Natural killer cell (primary cell): ENCODE measurements around the gene DEFB114. TPM values are rescaled to one million over a fixed set of nuclear protein-coding genes. Genes with fewer than 3 reads are reported as not detected.

Experiments
- ATAC-seq, 3 donors: fragments of 150-1000 bp in 2 of 3; fragments of 200-7000 bp in 1 of 3; cut with Tn5 transposase; 1 replicate in 1 of 3; 2 replicates in 2 of 3; pipeline ENCODE4 v1.10.0; 2021; ENCODE audit warnings: mild to moderate bottlenecking in 2 of 3, moderate library complexity in 2 of 3
- DNase-seq, 2 donors: peaks; one replicate each; pipeline versions ENCODE4 v3.0.0 to v3.0.0-alpha.2; 2013 to 2021; ENCODE audit warnings: mixed read lengths in 1 of 2
- H3K27ac ChIP-seq: one replicate; pipeline ENCODE4 v1.5.1; 2013; ENCODE audit warnings: mild to moderate bottlenecking, low read length
- H3K27me3 ChIP-seq: one replicate; pipeline ENCODE4 v1.6.1; 2013; ENCODE audit warnings: low read length; ENCODE audit not compliant: control insufficient read depth, insufficient read depth
- H3K36me3 ChIP-seq: one replicate; pipeline ENCODE4 v1.6.1; 2013; ENCODE audit warnings: low read length; ENCODE audit not compliant: control insufficient read depth, insufficient read depth
- H3K4me1 ChIP-seq: one replicate; pipeline ENCODE4 v1.6.1; 2013; ENCODE audit warnings: low read length; ENCODE audit not compliant: control insufficient read depth, insufficient read depth
- H3K4me3 ChIP-seq: one replicate; pipeline ENCODE4 v1.5.1; 2013; ENCODE audit warnings: low read length
- H3K9me3 ChIP-seq: one replicate; pipeline ENCODE4 v1.6.1; 2013; ENCODE audit warnings: low read length; ENCODE audit not compliant: control insufficient read depth, insufficient read depth
- H3K27ac Mint-ChIP-seq, 2 donors: one replicate each; pipeline ENCODE4 v1.8.0; 2022; ENCODE audit warnings: mild to moderate bottlenecking in 2 of 2, mixed read lengths in 2 of 2, moderate library complexity in 1 of 2
- H3K27me3 Mint-ChIP-seq, 2 donors: one replicate each; pipeline ENCODE4 v1.8.0; 2022; ENCODE audit warnings: low read depth in 2 of 2, mixed read lengths in 2 of 2
- H3K36me3 Mint-ChIP-seq: one replicate; pipeline ENCODE4 v1.8.0; 2022; ENCODE audit warnings: mixed read lengths
- H3K4me1 Mint-ChIP-seq, 2 donors: one replicate each; pipeline ENCODE4 v1.8.0; 2022; ENCODE audit warnings: mixed read lengths in 2 of 2
- H3K4me3 Mint-ChIP-seq: one replicate; pipeline ENCODE4 v1.8.0; 2022; ENCODE audit warnings: mild to moderate bottlenecking, moderate library complexity, mixed read lengths
- H3K9me3 Mint-ChIP-seq, 2 donors: one replicate each; pipeline ENCODE4 v1.8.0; 2022; ENCODE audit warnings: mixed read lengths in 2 of 2
- CTCF ChIP-seq: fragments of 200-600 bp; IDR thresholded peaks from one replicate; pipeline ENCODE4 v1.8.0; 2022; ENCODE audit warnings: antibody characterized with exemption
- WGBS: methylation state at CpG from one replicate; pipeline ENCODE4 v1.1.7; 2013; ENCODE audit warnings: missing lambda C conversion rate; ENCODE audit not compliant: insufficient coverage; 5-methylcytosine and 5-hydroxymethylcytosine counted together
- intact Hi-C: fragments of 100-400 bp; cut with micrococcal nuclease; formaldehyde crosslinking; loops from one replicate; pipeline ENCODE4 v1.14.2; 2022
- total RNA-seq, 4 donors: library from RNA; stranded (reverse); fragments of 120-200 nt in 1 of 4; gene quantifications; one replicate each; pipeline versions ENCODE4 v1.2.3 to v1.2.4, GENCODE V29; 2013 to 2022

Gene DEFB114
- total RNA-seq, 3 donors from 2014 or later (not counting 1 experiment from before 2014, with no cell fraction given) = not detected

DNA sequence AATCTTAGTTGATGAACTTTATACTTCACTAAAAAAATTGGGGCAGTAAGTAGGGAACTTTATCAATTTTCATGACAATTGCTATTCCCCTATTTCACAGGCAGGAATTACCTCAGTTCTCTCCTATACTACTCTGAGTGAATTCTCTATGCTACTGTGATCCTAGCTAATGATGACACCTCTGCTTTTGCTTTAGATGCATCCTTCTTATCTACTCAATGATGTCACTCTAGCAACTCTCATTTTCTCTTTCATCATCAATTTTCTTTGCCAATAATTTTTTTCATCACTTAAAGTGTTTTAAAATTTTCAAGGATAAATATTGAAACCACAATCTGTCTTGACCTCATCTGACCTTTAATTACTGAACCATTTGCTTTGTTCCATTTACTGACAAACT is 8.1 kb downstream of the DEFB114 start:
- Mint-ChIP-seq H3K4me3 (no peak overlapping the region), H3K36me3 (no peaks in the 10 kb centered on the region), H3K4me1 (no peaks in the 10 kb centered on the region), H3K9me3 (peaks cover 11 to 17% of the 10 kb centered on the region in 2 donors), H3K27me3 (no peaks in the 10 kb centered on the region), H3K27ac (no peak overlapping the region)
- DNase-seq = no peak
- no peaks in the 10 kb centered on the region for H3K4me1 ChIP-seq
- no peaks in the 10 kb centered on the region for H3K9me3 ChIP-seq
- ATAC-seq = no peak
- no peak for TF ChIP-seq CTCF
- intact Hi-C loops = no loop called here
- no peak overlapping the region for H3K4me3 ChIP-seq
- H3K27me3 ChIP-seq = no peaks in the 10 kb centered on the region
- no peaks in the 10 kb centered on the region for H3K36me3 ChIP-seq
- no peak overlapping the region for H3K27ac ChIP-seq

DNA sequence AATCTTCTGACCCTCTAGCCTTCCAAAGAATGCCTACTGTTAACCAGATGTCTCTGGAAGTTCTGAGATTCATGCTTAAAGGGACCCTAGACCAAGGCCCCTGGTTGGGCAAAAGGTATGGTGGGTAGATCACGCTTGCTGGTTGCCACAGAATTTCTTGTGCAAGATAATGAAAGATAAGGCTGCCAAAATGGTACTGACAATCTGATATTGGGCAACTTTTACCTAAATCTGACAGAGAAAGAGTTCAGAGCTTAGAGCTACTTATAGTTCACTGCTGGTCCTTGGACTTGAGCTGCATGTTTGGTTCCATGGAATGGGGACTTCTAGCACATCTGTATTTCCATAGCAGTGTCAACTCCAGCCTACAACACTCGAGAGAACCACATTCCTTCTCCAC is 12.0 kb downstream of the DEFB114 start:
- intact Hi-C loops = no loop called here
- Mint-ChIP-seq H3K27ac (no peak overlapping the region), H3K9me3 (peaks cover 11 to 13% of the 10 kb centered on the region in 2 donors), H3K36me3 (no peaks in the 10 kb centered on the region), H3K4me3 (no peak overlapping the region), H3K4me1 (no peaks in the 10 kb centered on the region), H3K27me3 (no peaks in the 10 kb centered on the region)
- no peak for DNase-seq
- WGBS = 63% methylated on average over 2 of the region's 2 CpGs
- TF ChIP-seq CTCF = no peak
- Histone ChIP-seq H3K4me1 (no peaks in the 10 kb centered on the region), H3K36me3 (no peaks in the 10 kb centered on the region), H3K27me3 (no peaks in the 10 kb centered on the region), H3K27ac (no peak overlapping the region), H3K4me3 (no peak overlapping the region), H3K9me3 (no peaks in the 10 kb centered on the region)
- ATAC-seq = no peak

GRCh38 chr6:49950415-49950751 is 13.6 kb downstream of the DEFB114 start:
- Histone ChIP-seq H3K9me3 (no peaks in the 10 kb centered on the region), H3K4me3 (no peak overlapping the region), H3K4me1 (no peaks in the 10 kb centered on the region), H3K36me3 (no peaks in the 10 kb centered on the region), H3K27me3 (no peaks in the 10 kb centered on the region), H3K27ac (no peak overlapping the region)
- no peaks in the 10 kb centered on the region for H3K4me1 Mint-ChIP-seq
- intact Hi-C loops = no loop called here
- WGBS = no CpG with 5 or more reads among the region's 2 CpGs
- no peaks in the 10 kb centered on the region for H3K36me3 Mint-ChIP-seq
- no peak overlapping the region for H3K4me3 Mint-ChIP-seq
- no peak overlapping the region for H3K27ac Mint-ChIP-seq
- DNase-seq (no peak), ATAC-seq (no peak)
- peaks cover 9 to 10% of the 10 kb centered on the region in 2 donors for H3K9me3 Mint-ChIP-seq
- no peaks in the 10 kb centered on the region for H3K27me3 Mint-ChIP-seq
- no peak for TF ChIP-seq CTCF

DNA sequence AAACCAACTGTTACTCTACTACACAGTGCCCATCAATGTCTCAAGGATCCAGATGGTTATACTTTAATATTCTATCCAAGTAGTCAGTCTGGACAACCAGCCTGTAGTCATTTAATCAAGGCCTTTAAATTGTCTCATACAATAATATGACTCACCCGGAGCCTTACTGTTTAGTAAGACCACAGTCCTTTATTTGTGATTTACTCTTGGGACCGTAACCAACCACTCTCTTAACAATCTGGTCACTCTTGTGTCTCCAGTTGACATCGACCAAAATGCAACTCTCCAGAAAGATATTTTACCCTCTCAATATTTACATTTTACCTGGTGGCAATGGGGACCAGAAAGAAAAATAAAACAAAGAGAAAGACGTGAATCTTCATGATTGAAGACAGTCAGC is 14.9 kb downstream of the DEFB114 start:
- Mint-ChIP-seq H3K36me3 (no peaks in the 10 kb centered on the region), H3K4me3 (no peak overlapping the region), H3K4me1 (no peaks in the 10 kb centered on the region), H3K9me3 (peaks cover 11 to 13% of the 10 kb centered on the region in 2 donors), H3K27me3 (no peaks in the 10 kb centered on the region), H3K27ac (no peak overlapping the region)
- H3K4me3 ChIP-seq = no peak overlapping the region
- H3K4me1 ChIP-seq = no peaks in the 10 kb centered on the region
- no peaks in the 10 kb centered on the region for H3K36me3 ChIP-seq
- no peaks in the 10 kb centered on the region for H3K9me3 ChIP-seq
- no peak overlapping the region for H3K27ac ChIP-seq
- H3K27me3 ChIP-seq = no peaks in the 10 kb centered on the region
- TF ChIP-seq CTCF = no peak
- no peak for ATAC-seq
- DNase-seq = no peak
- intact Hi-C loops = no loop called here
- WGBS = 91% methylated on average over 4 of the region's 4 CpGs
